ENCODE measurements around the gene FAM120A.
"Not testable (repeated sequence)": the region's sequence is repeated elsewhere in the genome, so short reads cannot be mapped to it uniquely, and the experiment has no call there.

FAM120A gene

GRCh38 chr9:93493949-93494348, 42.5 kb downstream of the FAM120A start:
- H3K27me3 ChIP-seq (ENCODE audit: insufficient read depth, low read length) = no peaks in the 10 kb centered on the region
- no peaks in the 10 kb centered on the region for H3K4me1 ChIP-seq (ENCODE audit: insufficient read depth, low read length)
- H3K9ac ChIP-seq (ENCODE audit: low read depth, low read length) = no peak overlapping the region
- WGBS = 95% methylated on average over 12 of the region's 12 CpGs
- no peaks in the 10 kb centered on the region for H3K9me3 ChIP-seq (ENCODE audit: insufficient read depth, low read depth, low read length)
- H3K36me3 ChIP-seq (ENCODE audit: insufficient read depth, low read length) = peaks cover 60% of the 10 kb centered on the region
- no peak overlapping the region for H3K4me3 ChIP-seq (ENCODE audit: low read length)
- H3K27ac ChIP-seq (ENCODE audit: low read depth, low read length) = no peak overlapping the region

- no peaks in the 10 kb centered on the region for H3K9me3 ChIP-seq (ENCODE audit: insufficient read depth, low read depth, low read length)
- no peak overlapping the region for H3K4me3 ChIP-seq (ENCODE audit: low read length)
- no peaks in the 10 kb centered on the region for H3K27me3 ChIP-seq (ENCODE audit: insufficient read depth, low read length)
- no peak overlapping the region for H3K27ac ChIP-seq (ENCODE audit: low read depth, low read length)
- WGBS = 98% methylated on average over 3 of the region's 3 CpGs
- H3K36me3 ChIP-seq (ENCODE audit: insufficient read depth, low read length) = peaks cover 81% of the 10 kb centered on the region
- H3K9ac ChIP-seq (ENCODE audit: low read depth, low read length) = no peak overlapping the region
- no peaks in the 10 kb centered on the region for H3K4me1 ChIP-seq (ENCODE audit: insufficient read depth, low read length)
These were observed 44.8 kb downstream of the FAM120A start for GRCh38 chr9:93496285-93496684.

DNA sequence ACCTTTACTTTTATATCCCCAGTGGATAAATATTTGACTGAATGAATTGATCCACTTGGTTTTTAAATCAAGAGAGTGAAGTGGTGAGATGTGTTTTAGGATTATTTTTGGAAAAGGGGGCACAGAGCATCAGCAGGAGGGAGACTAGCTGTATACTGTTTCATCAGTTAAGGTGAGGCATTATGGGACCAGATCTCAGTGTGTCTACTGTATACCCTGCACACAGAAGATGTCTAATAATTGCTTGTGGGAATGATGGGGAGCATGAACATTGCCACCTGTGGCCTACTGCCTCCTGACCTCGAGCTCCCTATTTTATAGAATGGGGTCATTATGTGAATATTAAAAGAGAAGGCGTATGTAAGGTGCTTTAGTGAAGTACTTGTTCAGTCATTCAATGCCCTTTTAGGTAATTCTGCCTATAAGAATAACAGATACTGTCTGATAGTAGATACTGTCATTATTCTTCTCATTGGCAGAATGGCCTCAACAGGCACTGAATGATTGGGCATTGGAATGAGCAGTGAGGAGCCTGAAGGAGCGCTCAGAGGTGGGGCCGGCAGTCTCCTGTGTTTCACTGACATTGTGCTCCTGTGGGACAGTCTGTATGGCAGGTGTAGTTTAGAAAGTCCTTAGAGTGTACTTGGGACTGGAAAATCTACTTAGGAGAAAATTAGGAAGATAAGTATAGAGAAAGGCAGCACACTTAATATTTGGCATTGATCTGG, 49.2 kb downstream of the FAM120A start:
- 97% methylated on average over 4 of the region's 4 CpGs for WGBS
- H3K4me1 ChIP-seq (ENCODE audit: insufficient read depth, low read length) = no peaks in the 10 kb centered on the region
- H3K9me3 ChIP-seq (ENCODE audit: insufficient read depth, low read depth, low read length) = no peaks in the 10 kb centered on the region
- no peak overlapping the region for H3K27ac ChIP-seq (ENCODE audit: low read depth, low read length)
- H3K36me3 ChIP-seq (ENCODE audit: insufficient read depth, low read length) = peaks cover 80% of the 10 kb centered on the region
- H3K27me3 ChIP-seq (ENCODE audit: insufficient read depth, low read length) = no peaks in the 10 kb centered on the region
- H3K4me3 ChIP-seq (ENCODE audit: low read length) = no peak overlapping the region
- H3K9ac ChIP-seq (ENCODE audit: low read depth, low read length) = no peak overlapping the region

GRCh38 chr9:93501406-93501805, 49.9 kb downstream of the FAM120A start:
- Histone ChIP-seq H3K27ac (ENCODE audit: low read depth, low read length) (no peak overlapping the region), H3K36me3 (ENCODE audit: insufficient read depth, low read length) (peaks cover 73% of the 10 kb centered on the region), H3K9ac (ENCODE audit: low read depth, low read length) (no peak overlapping the region), H3K9me3 (ENCODE audit: insufficient read depth, low read depth, low read length) (no peaks in the 10 kb centered on the region), H3K27me3 (ENCODE audit: insufficient read depth, low read length) (no peaks in the 10 kb centered on the region), H3K4me1 (ENCODE audit: insufficient read depth, low read length) (no peaks in the 10 kb centered on the region), H3K4me3 (ENCODE audit: low read length) (no peak overlapping the region)
- 96% methylated on average over 4 of the region's 4 CpGs for WGBS

DNA sequence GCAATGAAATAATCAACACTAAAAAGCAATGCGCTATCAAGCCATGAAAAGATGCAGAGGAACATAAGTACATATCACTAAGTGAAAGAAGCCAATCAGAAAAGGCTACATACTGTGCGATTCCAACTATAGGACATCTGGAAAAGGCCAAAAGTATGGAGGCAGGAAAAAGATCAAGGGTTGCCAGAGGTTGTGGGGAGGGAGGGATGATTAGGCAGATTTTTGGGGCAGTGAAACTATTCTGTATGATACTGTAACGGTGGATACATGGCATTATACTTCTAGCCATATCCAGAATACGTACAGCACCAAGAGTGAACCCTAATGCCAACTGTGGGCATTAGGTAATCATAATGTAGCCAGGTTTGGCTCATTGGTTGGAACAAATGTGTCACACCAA, 51.9 kb downstream of the FAM120A start:
- H3K36me3 ChIP-seq (ENCODE audit: insufficient read depth, low read length) = peaks cover 56% of the 10 kb centered on the region
- no peaks in the 10 kb centered on the region for H3K9me3 ChIP-seq (ENCODE audit: insufficient read depth, low read depth, low read length)
- no peak overlapping the region for H3K27ac ChIP-seq (ENCODE audit: low read depth, low read length)
- H3K4me1 ChIP-seq (ENCODE audit: insufficient read depth, low read length) = no peaks in the 10 kb centered on the region
- no peaks in the 10 kb centered on the region for H3K27me3 ChIP-seq (ENCODE audit: insufficient read depth, low read length)
- WGBS = 96% methylated on average over 4 of the region's 4 CpGs
- no peak overlapping the region for H3K9ac ChIP-seq (ENCODE audit: low read depth, low read length)
- H3K4me3 ChIP-seq (ENCODE audit: low read length) = no peak overlapping the region

DNA sequence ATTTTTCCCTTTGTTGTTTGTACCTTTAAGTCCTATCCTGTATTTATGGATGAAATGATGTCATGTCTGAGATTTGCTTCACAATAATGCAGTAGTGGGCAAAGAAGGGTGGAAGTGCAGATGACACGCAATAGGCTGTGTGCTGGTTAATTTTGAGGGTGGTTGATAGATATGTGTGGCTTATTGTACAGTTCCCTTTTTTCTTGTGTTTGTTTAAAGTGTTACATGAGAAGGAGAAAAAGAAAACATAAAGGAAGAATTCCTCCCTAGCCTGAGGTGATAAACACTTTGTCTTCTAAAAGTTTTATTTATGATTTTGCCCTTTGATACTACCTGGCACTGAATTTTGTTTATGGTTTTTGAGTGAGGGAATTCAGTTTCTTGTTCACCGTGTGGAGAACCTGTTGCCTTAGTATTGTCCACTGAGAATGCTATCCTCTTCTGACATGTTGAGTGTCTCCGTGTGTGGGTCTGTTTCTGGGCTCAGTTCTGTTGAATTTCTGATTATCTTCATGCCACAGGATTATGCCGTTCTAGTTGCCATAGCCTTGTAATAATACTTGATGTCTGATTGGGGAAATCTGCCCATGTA, 54.2 kb downstream of the FAM120A start:
- peaks cover 36% of the 10 kb centered on the region for H3K36me3 ChIP-seq (ENCODE audit: insufficient read depth, low read length)
- H3K27me3 ChIP-seq (ENCODE audit: insufficient read depth, low read length) = no peaks in the 10 kb centered on the region
- peaks cover 3% of the 10 kb centered on the region; the same call in 1 of the 2 replicates for H3K4me1 ChIP-seq (ENCODE audit: insufficient read depth, low read length)
- no peak overlapping the region for H3K9ac ChIP-seq (ENCODE audit: low read depth, low read length)
- WGBS = 94% methylated on average over 4 of the region's 4 CpGs
- no peaks in the 10 kb centered on the region for H3K9me3 ChIP-seq (ENCODE audit: insufficient read depth, low read depth, low read length)
- H3K4me3 ChIP-seq (ENCODE audit: low read length) = no peak overlapping the region
- no peak overlapping the region for H3K27ac ChIP-seq (ENCODE audit: low read depth, low read length)

GRCh38 chr9:93507768-93508167, 56.3 kb downstream of the FAM120A start:
- H3K9ac ChIP-seq (ENCODE audit: low read depth, low read length) = no peak overlapping the region
- peaks cover 17% of the 10 kb centered on the region for H3K36me3 ChIP-seq (ENCODE audit: insufficient read depth, low read length)
- no peaks in the 10 kb centered on the region for H3K9me3 ChIP-seq (ENCODE audit: insufficient read depth, low read depth, low read length)
- H3K4me3 ChIP-seq (ENCODE audit: low read length) = no peak overlapping the region
- no peak overlapping the region for H3K27ac ChIP-seq (ENCODE audit: low read depth, low read length)
- WGBS = 66% methylated on average over 2 of the region's 2 CpGs
- peaks cover 3% of the 10 kb centered on the region; the same call in 1 of the 2 replicates for H3K4me1 ChIP-seq (ENCODE audit: insufficient read depth, low read length)
- no peaks in the 10 kb centered on the region for H3K27me3 ChIP-seq (ENCODE audit: insufficient read depth, low read length)

- Histone ChIP-seq H3K4me1 (ENCODE audit: insufficient read depth, low read length) (peaks cover 3% of the 10 kb centered on the region; the same call in 1 of the 2 replicates), H3K27ac (ENCODE audit: low read depth, low read length) (no peak overlapping the region), H3K9me3 (ENCODE audit: insufficient read depth, low read depth, low read length) (no peaks in the 10 kb centered on the region), H3K4me3 (ENCODE audit: low read length) (no peak overlapping the region), H3K36me3 (ENCODE audit: insufficient read depth, low read length) (peaks cover 13% of the 10 kb centered on the region), H3K27me3 (ENCODE audit: insufficient read depth, low read length) (no peaks in the 10 kb centered on the region), H3K9ac (ENCODE audit: low read depth, low read length) (no peak overlapping the region)
- WGBS = 92% methylated on average over 2 of the region's 2 CpGs
These were observed 56.7 kb downstream of the FAM120A start for GRCh38 chr9:93508207-93508606.

- Histone ChIP-seq H3K36me3 (ENCODE audit: insufficient read depth, low read length) (peaks cover 9% of the 10 kb centered on the region; the same call in 1 of the 2 replicates), H3K4me1 (ENCODE audit: insufficient read depth, low read length) (peaks cover 3% of the 10 kb centered on the region; the same call in 1 of the 2 replicates), H3K27ac (ENCODE audit: low read depth, low read length) (no peak overlapping the region), H3K9me3 (ENCODE audit: insufficient read depth, low read depth, low read length) (no peaks in the 10 kb centered on the region), H3K9ac (ENCODE audit: low read depth, low read length) (no peak overlapping the region), H3K4me3 (ENCODE audit: low read length) (no peak overlapping the region), H3K27me3 (ENCODE audit: insufficient read depth, low read length) (no peaks in the 10 kb centered on the region)
- WGBS = 82% methylated on average over 2 of the region's 2 CpGs
These were observed 57.6 kb downstream of the FAM120A start for GRCh38 chr9:93509084-93509483.

GRCh38 chr9:93510041-93510440, 58.6 kb downstream of the FAM120A start:
- 90% methylated on average over 7 of the region's 7 CpGs for WGBS
- H3K9me3 ChIP-seq (ENCODE audit: insufficient read depth, low read depth, low read length) = no peaks in the 10 kb centered on the region

GRCh38 chr9:93511228-93511627, 59.7 kb downstream of the FAM120A start:
- not testable (repeated sequence) for H3K27me3 ChIP-seq (ENCODE audit: insufficient read depth, low read length); H3K4me3 ChIP-seq (ENCODE audit: low read length); H3K36me3 ChIP-seq (ENCODE audit: insufficient read depth, low read length); H3K4me1 ChIP-seq (ENCODE audit: insufficient read depth, low read length); H3K9ac ChIP-seq (ENCODE audit: low read depth, low read length); H3K27ac ChIP-seq (ENCODE audit: low read depth, low read length); H3K9me3 ChIP-seq (ENCODE audit: insufficient read depth, low read depth, low read length)
- WGBS = 90% methylated on average over 7 of the region's 8 CpGs

More at GRCh38 chr9:93510041-93510440, 58.6 kb downstream of the FAM120A start:
- H3K4me3 ChIP-seq (ENCODE audit: low read length) = no peak overlapping the region
- no peak overlapping the region for H3K9ac ChIP-seq (ENCODE audit: low read depth, low read length)
- peaks cover 3% of the 10 kb centered on the region; the same call in 1 of the 2 replicates for H3K4me1 ChIP-seq (ENCODE audit: insufficient read depth, low read length)
- no peaks in the 10 kb centered on the region for H3K27me3 ChIP-seq (ENCODE audit: insufficient read depth, low read length)
- peaks cover 3% of the 10 kb centered on the region; the same call in 1 of the 2 replicates for H3K36me3 ChIP-seq (ENCODE audit: insufficient read depth, low read length)
- no peak overlapping the region for H3K27ac ChIP-seq (ENCODE audit: low read depth, low read length)

All from HUES64 (cell line).